ENCODE data around the gene TUSC2.

- TF ChIP-seq, protein P1, sequence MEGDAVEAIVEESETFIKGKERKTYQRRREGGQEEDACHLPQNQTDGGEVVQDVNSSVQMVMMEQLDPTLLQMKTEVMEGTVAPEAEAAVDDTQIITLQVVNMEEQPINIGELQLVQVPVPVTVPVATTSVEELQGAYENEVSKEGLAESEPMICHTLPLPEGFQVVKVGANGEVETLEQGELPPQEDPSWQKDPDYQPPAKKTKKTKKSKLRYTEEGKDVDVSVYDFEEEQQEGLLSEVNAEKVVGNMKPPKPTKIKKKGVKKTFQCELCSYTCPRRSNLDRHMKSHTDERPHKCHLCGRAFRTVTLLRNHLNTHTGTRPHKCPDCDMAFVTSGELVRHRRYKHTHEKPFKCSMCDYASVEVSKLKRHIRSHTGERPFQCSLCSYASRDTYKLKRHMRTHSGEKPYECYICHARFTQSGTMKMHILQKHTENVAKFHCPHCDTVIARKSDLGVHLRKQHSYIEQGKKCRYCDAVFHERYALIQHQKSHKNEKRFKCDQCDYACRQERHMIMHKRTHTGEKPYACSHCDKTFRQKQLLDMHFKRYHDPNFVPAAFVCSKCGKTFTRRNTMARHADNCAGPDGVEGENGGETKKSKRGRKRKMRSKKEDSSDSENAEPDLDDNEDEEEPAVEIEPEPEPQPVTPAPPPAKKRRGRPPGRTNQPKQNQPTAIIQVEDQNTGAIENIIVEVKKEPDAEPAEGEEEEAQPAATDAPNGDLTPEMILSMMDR (IDR thresholded peaks at IDR 0.05; ENCODE audit: insufficient read depth, low read depth, low read length) = no peak
- no peak for TF ChIP-seq EZH2 (IDR thresholded peaks at IDR 0.05; ENCODE audit: insufficient read depth, low read length)
Measured at GRCh38 chr3:50278123-50278879, 49.7 kb downstream of the TUSC2 start.
